HEK293 (cell line): Measurements from ENCODE around the gene DCUN1D4.

Source experiments
- CTCF ChIA-PET: fragments of 350-600 bp; formaldehyde crosslinking; extraction: SDS; loops from one replicate; lab custom pipeline; 2021; ENCODE audit warnings: antibody characterized with exemption; lab: Yijun Ruan, JAX
- POLR2A ChIA-PET: fragments of 300-600 bp; formaldehyde crosslinking; extraction: SDS; loops from one replicate; lab custom pipeline; 2020; ENCODE audit warnings: antibody characterized with exemption, inconsistent platforms; lab: Yijun Ruan, JAX
- H3K27ac ChIP-seq: fragments of 200-500 bp; sonication (Bioruptor generic); 2 replicates; pipeline ENCODE4 v1.5.1; 2014; ENCODE audit warnings: low read depth, low read length, control low read depth, inconsistent platforms; ENCODE audit errors: extremely low read depth
- H3K36me3 ChIP-seq, 2 experiments: fragments of 200-500 bp in 1 of 2; sonication (Bioruptor generic) in 1 of 2; 1 replicate in 1 of 2; 2 replicates in 1 of 2; pipeline ENCODE4 v1.5.1; 2014 to 2017; ENCODE audit warnings: inconsistent platforms in 2 of 2, low read length in 2 of 2; ENCODE audit not compliant: control insufficient read depth in 2 of 2, insufficient read depth in 1 of 2
- H3K4me1 ChIP-seq: fragments of 200-500 bp; sonication (Bioruptor generic); 2 replicates; pipeline ENCODE4 v1.5.1; 2014; ENCODE audit warnings: mild to moderate bottlenecking, low read length, inconsistent platforms; ENCODE audit not compliant: control insufficient read depth, insufficient read depth
- H3K4me3 ChIP-seq: 2 replicates; pipeline ENCODE4 v1.5.1; 2011; ENCODE audit warnings: low read depth, mild to moderate bottlenecking, control low read depth, low read length, moderate library complexity
- H3K9me3 ChIP-seq: fragments of 200-500 bp; sonication (Bioruptor generic); 2 replicates; pipeline ENCODE4 v1.5.1; 2014; ENCODE audit warnings: low read depth, low read length, inconsistent platforms; ENCODE audit not compliant: control insufficient read depth, insufficient read depth
- GLIS2 ChIP-seq: fragments of 450-650 bp; formaldehyde crosslinking; IDR thresholded peaks from 2 replicates; pipeline ENCODE4 v1.5.1; 2016; ENCODE audit warnings: missing biosample characterization, missing genetic modification characterization
- MEIS1 ChIP-seq: sonication (generic); formaldehyde crosslinking; IDR thresholded peaks from 2 replicates; pipeline ENCODE4 v1.8.1; 2022; ENCODE audit warnings: missing genetic modification reagents, mild to moderate bottlenecking, borderline replicate concordance
- PRDM1 ChIP-seq: fragments of 450-650 bp; formaldehyde crosslinking; IDR thresholded peaks from 2 replicates; pipeline ENCODE4; 2016; ENCODE audit warnings: missing biosample characterization, missing genetic modification characterization
- YY2 ChIP-seq: fragments of 450-650 bp; formaldehyde crosslinking; IDR thresholded peaks from 2 replicates; pipeline ENCODE4 v1.5.1; 2016; ENCODE audit warnings: missing biosample characterization, missing genetic modification characterization
- ZBTB20 ChIP-seq: fragments of 450-650 bp; formaldehyde crosslinking; IDR thresholded peaks from 2 replicates; pipeline ENCODE4 v1.5.1; 2016; ENCODE audit warnings: missing biosample characterization, missing genetic modification characterization
- ZNF23 ChIP-seq: fragments of 450-650 bp; formaldehyde crosslinking; IDR thresholded peaks from 2 replicates; pipeline ENCODE4 v1.5.1; 2016; ENCODE audit warnings: missing biosample characterization, missing genetic modification characterization, borderline replicate concordance
- ZNF394 ChIP-seq: fragments of 450-650 bp; formaldehyde crosslinking; IDR thresholded peaks from 2 replicates; pipeline ENCODE4 v1.5.1; 2016; ENCODE audit warnings: missing biosample characterization, missing genetic modification characterization, mild to moderate bottlenecking, moderate library complexity, borderline replicate concordance
- ZNF654 ChIP-seq: fragments of 450-650 bp; formaldehyde crosslinking; IDR thresholded peaks from 2 replicates; pipeline ENCODE4 v1.5.1; 2016; ENCODE audit warnings: low read depth, missing biosample characterization, missing genetic modification characterization
- ZNF76 ChIP-seq: fragments of 450-650 bp; formaldehyde crosslinking; IDR thresholded peaks from 2 replicates; pipeline ENCODE4; 2016; ENCODE audit warnings: low read depth, missing biosample characterization, missing genetic modification characterization, borderline replicate concordance
- ZSCAN23 ChIP-seq: fragments of 450-650 bp; formaldehyde crosslinking; IDR thresholded peaks from 2 replicates; pipeline ENCODE4 v1.5.1; 2016; ENCODE audit warnings: missing biosample characterization, missing genetic modification characterization
- ZXDB ChIP-seq: fragments of 450-650 bp; formaldehyde crosslinking; IDR thresholded peaks from 2 replicates; pipeline ENCODE4 v1.5.1; 2016; ENCODE audit warnings: missing biosample characterization, missing genetic modification characterization
- TF ChIP-seq, protein P1 (sequence below): fragments of 450-650 bp; formaldehyde crosslinking; IDR thresholded peaks from 2 replicates; pipeline ENCODE4 v1.5.1; 2016; ENCODE audit warnings: missing biosample characterization, missing genetic modification characterization, borderline replicate concordance
- TF ChIP-seq, protein P2 (sequence below): fragments of 450-650 bp; formaldehyde crosslinking; IDR thresholded peaks from 2 replicates; pipeline ENCODE4 v1.5.1; 2016; ENCODE audit warnings: missing biosample characterization, missing genetic modification characterization
- TF ChIP-seq, protein P3 (sequence below): fragments of 450-650 bp; formaldehyde crosslinking; IDR thresholded peaks from 2 replicates; pipeline ENCODE4 v1.5.1; 2016; ENCODE audit warnings: missing biosample characterization, missing genetic modification characterization
- TF ChIP-seq, protein P4 (sequence below): fragments of 450-650 bp; formaldehyde crosslinking; IDR thresholded peaks from 2 replicates; pipeline ENCODE4 v1.5.1; 2017; ENCODE audit warnings: missing biosample characterization, missing genetic modification characterization
- TF ChIP-seq, protein P5 (sequence below): fragments of 450-650 bp; formaldehyde crosslinking; IDR thresholded peaks from 2 replicates; pipeline ENCODE4 v1.5.1; 2016; ENCODE audit warnings: missing biosample characterization, missing genetic modification characterization
- TF ChIP-seq, protein P6 (sequence below): fragments of 450-650 bp; formaldehyde crosslinking; IDR thresholded peaks from 2 replicates; pipeline ENCODE4 v1.5.1; 2017; ENCODE audit warnings: missing biosample characterization, mild to moderate bottlenecking, missing genetic modification characterization, moderate library complexity

Gene DCUN1D4

DNA sequence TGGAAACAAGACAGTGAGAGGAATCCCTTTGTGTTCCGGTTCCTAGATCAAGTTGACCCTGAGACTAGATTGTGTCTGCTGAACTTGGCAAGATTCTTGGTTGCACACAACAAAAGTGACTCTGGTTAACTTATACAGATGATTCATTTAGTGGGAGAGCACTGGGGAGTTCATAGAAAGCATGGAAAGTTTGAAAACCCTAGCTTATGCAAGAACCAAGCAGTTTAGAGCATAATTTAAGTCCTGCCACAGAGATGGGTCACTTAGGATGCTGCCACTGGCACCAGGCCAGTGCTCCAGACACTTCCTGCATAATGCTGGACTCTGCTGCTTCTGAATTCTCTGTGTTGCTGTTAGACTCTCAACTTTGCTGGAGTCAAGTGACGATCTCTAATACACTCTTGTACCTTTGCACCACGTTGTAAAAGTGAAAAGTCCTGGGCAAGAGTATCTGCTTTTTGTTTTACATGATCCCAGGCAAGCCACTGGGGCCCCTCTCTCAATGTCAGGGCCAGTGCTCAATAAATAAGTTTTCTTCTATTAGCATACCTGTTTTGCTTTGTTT is 12.7 kb upstream of the DCUN1D4 start (continued):
- TF ChIP-seq, protein P1, sequence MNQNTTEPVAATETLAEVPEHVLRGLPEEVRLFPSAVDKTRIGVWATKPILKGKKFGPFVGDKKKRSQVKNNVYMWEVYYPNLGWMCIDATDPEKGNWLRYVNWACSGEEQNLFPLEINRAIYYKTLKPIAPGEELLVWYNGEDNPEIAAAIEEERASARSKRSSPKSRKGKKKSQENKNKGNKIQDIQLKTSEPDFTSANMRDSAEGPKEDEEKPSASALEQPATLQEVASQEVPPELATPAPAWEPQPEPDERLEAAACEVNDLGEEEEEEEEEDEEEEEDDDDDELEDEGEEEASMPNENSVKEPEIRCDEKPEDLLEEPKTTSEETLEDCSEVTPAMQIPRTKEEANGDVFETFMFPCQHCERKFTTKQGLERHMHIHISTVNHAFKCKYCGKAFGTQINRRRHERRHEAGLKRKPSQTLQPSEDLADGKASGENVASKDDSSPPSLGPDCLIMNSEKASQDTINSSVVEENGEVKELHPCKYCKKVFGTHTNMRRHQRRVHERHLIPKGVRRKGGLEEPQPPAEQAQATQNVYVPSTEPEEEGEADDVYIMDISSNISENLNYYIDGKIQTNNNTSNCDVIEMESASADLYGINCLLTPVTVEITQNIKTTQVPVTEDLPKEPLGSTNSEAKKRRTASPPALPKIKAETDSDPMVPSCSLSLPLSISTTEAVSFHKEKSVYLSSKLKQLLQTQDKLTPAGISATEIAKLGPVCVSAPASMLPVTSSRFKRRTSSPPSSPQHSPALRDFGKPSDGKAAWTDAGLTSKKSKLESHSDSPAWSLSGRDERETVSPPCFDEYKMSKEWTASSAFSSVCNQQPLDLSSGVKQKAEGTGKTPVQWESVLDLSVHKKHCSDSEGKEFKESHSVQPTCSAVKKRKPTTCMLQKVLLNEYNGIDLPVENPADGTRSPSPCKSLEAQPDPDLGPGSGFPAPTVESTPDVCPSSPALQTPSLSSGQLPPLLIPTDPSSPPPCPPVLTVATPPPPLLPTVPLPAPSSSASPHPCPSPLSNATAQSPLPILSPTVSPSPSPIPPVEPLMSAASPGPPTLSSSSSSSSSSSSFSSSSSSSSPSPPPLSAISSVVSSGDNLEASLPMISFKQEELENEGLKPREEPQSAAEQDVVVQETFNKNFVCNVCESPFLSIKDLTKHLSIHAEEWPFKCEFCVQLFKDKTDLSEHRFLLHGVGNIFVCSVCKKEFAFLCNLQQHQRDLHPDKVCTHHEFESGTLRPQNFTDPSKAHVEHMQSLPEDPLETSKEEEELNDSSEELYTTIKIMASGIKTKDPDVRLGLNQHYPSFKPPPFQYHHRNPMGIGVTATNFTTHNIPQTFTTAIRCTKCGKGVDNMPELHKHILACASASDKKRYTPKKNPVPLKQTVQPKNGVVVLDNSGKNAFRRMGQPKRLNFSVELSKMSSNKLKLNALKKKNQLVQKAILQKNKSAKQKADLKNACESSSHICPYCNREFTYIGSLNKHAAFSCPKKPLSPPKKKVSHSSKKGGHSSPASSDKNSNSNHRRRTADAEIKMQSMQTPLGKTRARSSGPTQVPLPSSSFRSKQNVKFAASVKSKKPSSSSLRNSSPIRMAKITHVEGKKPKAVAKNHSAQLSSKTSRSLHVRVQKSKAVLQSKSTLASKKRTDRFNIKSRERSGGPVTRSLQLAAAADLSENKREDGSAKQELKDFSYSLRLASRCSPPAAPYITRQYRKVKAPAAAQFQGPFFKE = no peak
- TF ChIP-seq, protein P2, sequence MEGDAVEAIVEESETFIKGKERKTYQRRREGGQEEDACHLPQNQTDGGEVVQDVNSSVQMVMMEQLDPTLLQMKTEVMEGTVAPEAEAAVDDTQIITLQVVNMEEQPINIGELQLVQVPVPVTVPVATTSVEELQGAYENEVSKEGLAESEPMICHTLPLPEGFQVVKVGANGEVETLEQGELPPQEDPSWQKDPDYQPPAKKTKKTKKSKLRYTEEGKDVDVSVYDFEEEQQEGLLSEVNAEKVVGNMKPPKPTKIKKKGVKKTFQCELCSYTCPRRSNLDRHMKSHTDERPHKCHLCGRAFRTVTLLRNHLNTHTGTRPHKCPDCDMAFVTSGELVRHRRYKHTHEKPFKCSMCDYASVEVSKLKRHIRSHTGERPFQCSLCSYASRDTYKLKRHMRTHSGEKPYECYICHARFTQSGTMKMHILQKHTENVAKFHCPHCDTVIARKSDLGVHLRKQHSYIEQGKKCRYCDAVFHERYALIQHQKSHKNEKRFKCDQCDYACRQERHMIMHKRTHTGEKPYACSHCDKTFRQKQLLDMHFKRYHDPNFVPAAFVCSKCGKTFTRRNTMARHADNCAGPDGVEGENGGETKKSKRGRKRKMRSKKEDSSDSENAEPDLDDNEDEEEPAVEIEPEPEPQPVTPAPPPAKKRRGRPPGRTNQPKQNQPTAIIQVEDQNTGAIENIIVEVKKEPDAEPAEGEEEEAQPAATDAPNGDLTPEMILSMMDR (tag by site-specific recombination) = no peak
- TF ChIP-seq ZNF23 (tag by site-specific recombination) = no peak
- TF ChIP-seq, all 188 proteins: peak for 0

DNA sequence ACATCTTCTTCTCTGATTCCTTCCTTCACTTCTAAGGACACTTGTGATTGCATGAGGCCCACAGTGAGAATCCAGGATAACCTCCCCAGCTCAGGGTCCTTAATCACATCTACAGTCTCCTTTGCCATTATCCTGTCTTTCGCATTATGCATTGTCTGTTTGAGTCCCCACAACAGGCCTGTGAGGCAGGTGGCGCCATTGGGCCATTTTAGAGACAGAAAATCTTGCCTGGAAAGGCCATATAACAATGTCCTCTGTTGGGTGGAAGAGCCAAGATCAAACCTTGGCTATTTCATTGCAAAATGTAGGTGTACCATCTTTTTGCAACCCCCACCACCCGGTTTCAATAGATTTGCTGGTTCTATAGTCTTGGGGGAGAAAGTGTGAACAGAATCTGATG is 11.8 kb upstream of the DCUN1D4 start:
- ChIA-PET CTCF (interaction anchor here (0.5 to 1.2 kb wide), 4 partner anchors 270 to 764 kb away, joined by 3 to 4 read pairs (median 3); no protein-coding TSS in a partner anchor), POLR2A (no interaction called here)
- TF ChIP-seq ZXDB (no peak), MEIS1 (CRISPR knock-in tag) (no peak), ZBTB20 (tag by site-specific recombination) (no peak), PRDM1 (tag by site-specific recombination) (no peak), GLIS2 (tag by site-specific recombination) (no peak), ZNF394 (no peak), ZNF76 (tag by site-specific recombination) (no peak), YY2 (tag by site-specific recombination) (no peak), ZSCAN23 (no peak), ZNF654 (tag by site-specific recombination) (peak; percentile 61)
- TF ChIP-seq, protein P3, sequence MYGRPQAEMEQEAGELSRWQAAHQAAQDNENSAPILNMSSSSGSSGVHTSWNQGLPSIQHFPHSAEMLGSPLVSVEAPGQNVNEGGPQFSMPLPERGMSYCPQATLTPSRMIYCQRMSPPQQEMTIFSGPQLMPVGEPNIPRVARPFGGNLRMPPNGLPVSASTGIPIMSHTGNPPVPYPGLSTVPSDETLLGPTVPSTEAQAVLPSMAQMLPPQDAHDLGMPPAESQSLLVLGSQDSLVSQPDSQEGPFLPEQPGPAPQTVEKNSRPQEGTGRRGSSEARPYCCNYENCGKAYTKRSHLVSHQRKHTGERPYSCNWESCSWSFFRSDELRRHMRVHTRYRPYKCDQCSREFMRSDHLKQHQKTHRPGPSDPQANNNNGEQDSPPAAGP (tag by site-specific recombination) = no peak
- TF ChIP-seq, protein P4, sequence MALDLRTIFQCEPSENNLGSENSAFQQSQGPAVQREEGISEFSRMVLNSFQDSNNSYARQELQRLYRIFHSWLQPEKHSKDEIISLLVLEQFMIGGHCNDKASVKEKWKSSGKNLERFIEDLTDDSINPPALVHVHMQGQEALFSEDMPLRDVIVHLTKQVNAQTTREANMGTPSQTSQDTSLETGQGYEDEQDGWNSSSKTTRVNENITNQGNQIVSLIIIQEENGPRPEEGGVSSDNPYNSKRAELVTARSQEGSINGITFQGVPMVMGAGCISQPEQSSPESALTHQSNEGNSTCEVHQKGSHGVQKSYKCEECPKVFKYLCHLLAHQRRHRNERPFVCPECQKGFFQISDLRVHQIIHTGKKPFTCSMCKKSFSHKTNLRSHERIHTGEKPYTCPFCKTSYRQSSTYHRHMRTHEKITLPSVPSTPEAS (tag by site-specific recombination) = no peak
- TF ChIP-seq, protein P5, sequence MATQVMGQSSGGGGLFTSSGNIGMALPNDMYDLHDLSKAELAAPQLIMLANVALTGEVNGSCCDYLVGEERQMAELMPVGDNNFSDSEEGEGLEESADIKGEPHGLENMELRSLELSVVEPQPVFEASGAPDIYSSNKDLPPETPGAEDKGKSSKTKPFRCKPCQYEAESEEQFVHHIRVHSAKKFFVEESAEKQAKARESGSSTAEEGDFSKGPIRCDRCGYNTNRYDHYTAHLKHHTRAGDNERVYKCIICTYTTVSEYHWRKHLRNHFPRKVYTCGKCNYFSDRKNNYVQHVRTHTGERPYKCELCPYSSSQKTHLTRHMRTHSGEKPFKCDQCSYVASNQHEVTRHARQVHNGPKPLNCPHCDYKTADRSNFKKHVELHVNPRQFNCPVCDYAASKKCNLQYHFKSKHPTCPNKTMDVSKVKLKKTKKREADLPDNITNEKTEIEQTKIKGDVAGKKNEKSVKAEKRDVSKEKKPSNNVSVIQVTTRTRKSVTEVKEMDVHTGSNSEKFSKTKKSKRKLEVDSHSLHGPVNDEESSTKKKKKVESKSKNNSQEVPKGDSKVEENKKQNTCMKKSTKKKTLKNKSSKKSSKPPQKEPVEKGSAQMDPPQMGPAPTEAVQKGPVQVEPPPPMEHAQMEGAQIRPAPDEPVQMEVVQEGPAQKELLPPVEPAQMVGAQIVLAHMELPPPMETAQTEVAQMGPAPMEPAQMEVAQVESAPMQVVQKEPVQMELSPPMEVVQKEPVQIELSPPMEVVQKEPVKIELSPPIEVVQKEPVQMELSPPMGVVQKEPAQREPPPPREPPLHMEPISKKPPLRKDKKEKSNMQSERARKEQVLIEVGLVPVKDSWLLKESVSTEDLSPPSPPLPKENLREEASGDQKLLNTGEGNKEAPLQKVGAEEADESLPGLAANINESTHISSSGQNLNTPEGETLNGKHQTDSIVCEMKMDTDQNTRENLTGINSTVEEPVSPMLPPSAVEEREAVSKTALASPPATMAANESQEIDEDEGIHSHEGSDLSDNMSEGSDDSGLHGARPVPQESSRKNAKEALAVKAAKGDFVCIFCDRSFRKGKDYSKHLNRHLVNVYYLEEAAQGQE = no peak
- TF ChIP-seq, protein P2 (tag by site-specific recombination) = peak; percentile 28; the same call in 1 of the 2 replicates
- TF ChIP-seq, protein P6, sequence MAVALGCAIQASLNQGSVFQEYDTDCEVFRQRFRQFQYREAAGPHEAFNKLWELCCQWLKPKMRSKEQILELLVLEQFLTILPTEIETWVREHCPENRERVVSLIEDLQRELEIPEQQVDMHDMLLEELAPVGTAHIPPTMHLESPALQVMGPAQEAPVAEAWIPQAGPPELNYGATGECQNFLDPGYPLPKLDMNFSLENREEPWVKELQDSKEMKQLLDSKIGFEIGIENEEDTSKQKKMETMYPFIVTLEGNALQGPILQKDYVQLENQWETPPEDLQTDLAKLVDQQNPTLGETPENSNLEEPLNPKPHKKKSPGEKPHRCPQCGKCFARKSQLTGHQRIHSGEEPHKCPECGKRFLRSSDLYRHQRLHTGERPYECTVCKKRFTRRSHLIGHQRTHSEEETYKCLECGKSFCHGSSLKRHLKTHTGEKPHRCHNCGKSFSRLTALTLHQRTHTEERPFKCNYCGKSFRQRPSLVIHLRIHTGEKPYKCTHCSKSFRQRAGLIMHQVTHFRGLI (tag by site-specific recombination) = no peak
- H3K4me3 ChIP-seq = no peak overlapping the region
- no peaks in the 10 kb centered on the region for H3K36me3 ChIP-seq
- no peaks in the 10 kb centered on the region for H3K4me1 ChIP-seq
- H3K9me3 ChIP-seq = no peaks in the 10 kb centered on the region
- no peak overlapping the region for H3K27ac ChIP-seq
